ENCODE measurements around the gene EED.

GRCh38 chr11:86230921-86231434 lies 13.6 kb upstream of the EED start:
- TF ChIP-seq CTCF (IDR thresholded peaks at IDR 0.05), result no peak
- TF ChIP-seq POLR2A (IDR thresholded peaks at IDR 0.05), result no peak
